Right atrium auricular region (tissue), 2 donors: Measurements from ENCODE around the gene FOXL3. TPM values are rescaled to one million over a fixed set of nuclear protein-coding genes. Genes with fewer than 3 reads are reported as not detected.
"Not testable (repeated sequence)": the region's sequence is repeated elsewhere in the genome, so short reads cannot be mapped to it uniquely, and the experiment has no call there.

Source experiments
- DNase-seq: peaks from one replicate; pipeline ENCODE4 v3.0.0-alpha.2; 2019; ENCODE audit warnings: low spot score
- H3K27ac ChIP-seq, 2 donors: fragments of 200-600 bp; sonication (generic); 1 replicate in 1 of 2; 2 replicates in 1 of 2; pipeline ENCODE4 v1.5.1; 2016 to 2019
- H3K27me3 ChIP-seq, 2 donors: fragments of 200-600 bp; sonication (generic); one replicate each; pipeline versions ENCODE4 v1.5.1 to v1.6.0; 2017 to 2019
- H3K36me3 ChIP-seq: fragments of 200-600 bp; sonication (generic); one replicate; pipeline ENCODE4 v1.5.1; 2016
- H3K4me1 ChIP-seq, 2 donors: fragments of 200-600 bp; sonication (generic); one replicate each; pipeline versions ENCODE4 v1.5.1 to v1.6.0; 2017 to 2019
- H3K4me3 ChIP-seq, 2 donors: fragments of 200-600 bp; sonication (generic); 1 replicate in 1 of 2; 2 replicates in 1 of 2; pipeline ENCODE4 v1.5.1; 2017 to 2019; ENCODE audit warnings: mild to moderate bottlenecking in 1 of 2, moderate library complexity in 1 of 2
- H3K9me3 ChIP-seq, 2 donors: fragments of 200-600 bp; sonication (generic); one replicate each; pipeline ENCODE4 v1.5.1; 2019
- CTCF ChIP-seq, 2 donors: fragments of 200-600 bp; sonication (generic); IDR thresholded peaks; one replicate each; pipeline ENCODE4 v1.5.1; 2019; ENCODE audit warnings: antibody characterized with exemption in 2 of 2
- total RNA-seq, 2 donors: library from RNA; depleted of rRNA; stranded (reverse); fragments of >200 nt; gene quantifications; one replicate each; pipeline ENCODE4 v1.1.0, GENCODE V29; 2016

Gene FOXL3
- not detected for total RNA-seq

GRCh38 chr7:289756-290553, at the start of gene FOXL3:
Gene FOXL3, plus strand, starts transcription at chr7:290170. Its CDS starts 0 bp downstream, at chr7:290170.
- H3K9me3 ChIP-seq, result no peaks in the 10 kb centered on the region
- no peak for DNase-seq
- no peak within 1 kb of the TSS for H3K4me3 ChIP-seq
- H3K27me3 ChIP-seq, result peaks cover 15 to 18% of the 10 kb centered on the region in 2 donors
- H3K36me3 ChIP-seq, result no peaks in the 10 kb centered on the region
- TF ChIP-seq CTCF (IDR thresholded peaks at IDR 0.05), result no peak
- no peak within 1 kb of the TSS for H3K27ac ChIP-seq
- H3K4me1 ChIP-seq, result peaks cover 0 to 16% of the 10 kb centered on the region in 2 donors

- Histone ChIP-seq H3K4me3 (no peak overlapping the region), H3K9me3 (no peaks in the 10 kb centered on the region), H3K27ac (no peak overlapping the region), H3K27me3 (no peaks in the 10 kb centered on the region), H3K36me3 (no peaks in the 10 kb centered on the region), H3K4me1 (peaks cover 0 to 4% of the 10 kb centered on the region in 2 donors)
- TF ChIP-seq CTCF (IDR thresholded peaks at IDR 0.05), result no peak
- no peak for DNase-seq
These were observed 49.0 kb upstream of the FOXL3 start for GRCh38 chr7:240887-241421.

- no peak overlapping the region for H3K27ac ChIP-seq
- no peaks in the 10 kb centered on the region for H3K27me3 ChIP-seq
- H3K36me3 ChIP-seq, result no peaks in the 10 kb centered on the region
- H3K4me3 ChIP-seq, result no peak overlapping the region
- H3K9me3 ChIP-seq, result no peaks in the 10 kb centered on the region
- H3K4me1 ChIP-seq, result no peaks in the 10 kb centered on the region
- TF ChIP-seq CTCF (IDR thresholded peaks at IDR 0.05), result no peak
- DNase-seq, result no peak
These were observed 48.5 kb upstream of the FOXL3 start for GRCh38 chr7:241513-241912.

GRCh38 chr7:242826-243579, 47.0 kb upstream of the FOXL3 start:
- not testable (repeated sequence) for H3K4me1 ChIP-seq, H3K4me3 ChIP-seq, H3K27ac ChIP-seq, DNase-seq, H3K36me3 ChIP-seq, H3K9me3 ChIP-seq, H3K27me3 ChIP-seq

GRCh38 chr7:243580-243978, 46.4 kb upstream of the FOXL3 start:
- H3K27me3 ChIP-seq, H3K4me3 ChIP-seq, H3K9me3 ChIP-seq, H3K4me1 ChIP-seq, H3K27ac ChIP-seq, H3K36me3 ChIP-seq, DNase-seq: not testable (repeated sequence)

- no peaks in the 10 kb centered on the region for H3K27me3 ChIP-seq
- peaks cover 19% of the 10 kb centered on the region for H3K36me3 ChIP-seq
- no peak overlapping the region for H3K27ac ChIP-seq
- no peak for DNase-seq
- H3K4me3 ChIP-seq, result no peak overlapping the region
- H3K4me1 ChIP-seq, result no peaks in the 10 kb centered on the region
- no peak for TF ChIP-seq CTCF (IDR thresholded peaks at IDR 0.05)
- no peaks in the 10 kb centered on the region for H3K9me3 ChIP-seq
These were observed 45.0 kb upstream of the FOXL3 start for GRCh38 chr7:244974-245373.
